KBM-7 (cell line): ENCODE results near the gene HSD17B10.
"Not testable (repeated sequence)": the region's sequence is repeated elsewhere in the genome, so short reads cannot be mapped to it uniquely, and the experiment has no call there.

Experiments used
- DNase-seq: peaks from one replicate; pipeline ENCODE4 v3.0.0-alpha.2; 2015
- in situ Hi-C: fragments of 300-500 bp; cut with MboI; formaldehyde crosslinking; loops from 2 replicates; pipeline ENCODE4 v1.14.3; 2020; ENCODE audit warnings: low sequenced_read_pairs, low pct_unique_long_range_greater_than_20kb, mixed read lengths

The HSD17B10 gene

DNA sequence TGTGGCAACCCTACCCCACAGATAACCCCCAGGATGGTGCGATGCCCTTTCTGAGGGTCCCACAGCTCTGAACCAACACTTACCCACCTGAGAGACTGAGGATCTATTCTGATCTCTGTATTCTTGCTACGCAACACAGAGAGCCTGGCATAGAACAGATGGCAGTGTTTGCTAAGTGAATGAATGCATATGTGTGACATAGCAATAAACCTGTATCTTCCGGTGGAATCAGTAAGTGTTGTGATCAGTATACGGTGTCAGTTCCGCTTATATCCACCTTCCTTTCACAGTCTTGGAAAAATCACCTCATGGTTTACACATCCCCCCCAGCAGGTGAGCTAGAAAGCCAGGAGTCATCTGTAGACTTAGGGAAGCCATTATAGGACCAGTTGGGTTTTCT lies 5.9 kb upstream of the HSD17B10 start:
- in situ Hi-C loops: loop anchor here (10.0 kb wide), 1 partner anchor 125 kb away; no protein-coding TSS in a partner anchor
- DNase-seq: no peak

DNA sequence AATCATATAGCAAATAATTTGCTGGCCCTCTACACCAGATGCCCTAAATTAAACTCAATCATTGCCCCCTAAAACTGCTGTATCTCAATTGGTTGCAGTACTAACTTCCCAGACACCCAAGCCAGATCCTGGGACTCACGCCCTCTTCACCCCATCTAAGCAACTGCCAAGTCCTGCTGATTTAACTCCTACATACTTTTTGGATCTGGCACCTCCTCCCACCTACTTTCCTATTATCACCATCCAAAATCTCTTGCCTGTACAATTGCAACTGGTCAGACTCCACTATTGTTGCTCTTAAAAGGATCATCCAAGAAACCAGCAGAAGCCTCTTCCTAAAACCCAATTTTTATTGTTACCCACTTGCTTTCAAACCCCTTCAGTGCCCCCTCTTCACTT lies 4.7 kb upstream of the HSD17B10 start:
- DNase-seq: no peak
- in situ Hi-C loops: no loop called here

DNA sequence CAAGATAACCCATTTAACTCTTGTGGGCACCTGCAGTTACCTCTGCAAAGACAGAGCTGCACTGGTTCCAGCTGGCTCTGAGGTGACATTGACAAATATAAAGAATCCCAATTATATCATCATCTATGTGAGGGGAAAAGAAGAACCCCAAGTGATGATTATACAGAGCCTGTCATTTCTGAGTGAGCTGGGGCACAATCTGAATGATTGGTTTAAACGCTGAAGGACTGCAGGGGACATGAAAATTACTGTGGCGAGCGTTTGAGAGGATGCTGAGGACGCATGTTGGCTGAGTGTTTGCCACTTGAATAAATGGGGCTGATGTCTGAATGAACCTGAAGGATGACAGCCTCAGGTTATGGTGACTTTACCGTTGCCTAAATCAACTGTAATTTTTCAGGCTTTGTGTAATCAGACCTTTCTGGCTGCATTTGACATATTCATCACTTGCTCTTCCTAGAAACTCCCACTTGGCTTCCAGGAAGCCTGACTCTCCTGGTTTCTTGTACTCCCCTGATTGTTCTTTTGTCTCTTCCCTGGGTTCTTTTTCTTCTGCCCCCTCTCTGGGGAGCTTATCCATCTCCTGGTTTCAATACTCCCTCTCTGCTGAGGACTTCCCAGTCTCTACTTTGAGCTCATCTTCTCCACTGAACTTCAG lies 4.1 kb upstream of the HSD17B10 start:
- in situ Hi-C loops: no loop called here
- DNase-seq: no peak

DNA sequence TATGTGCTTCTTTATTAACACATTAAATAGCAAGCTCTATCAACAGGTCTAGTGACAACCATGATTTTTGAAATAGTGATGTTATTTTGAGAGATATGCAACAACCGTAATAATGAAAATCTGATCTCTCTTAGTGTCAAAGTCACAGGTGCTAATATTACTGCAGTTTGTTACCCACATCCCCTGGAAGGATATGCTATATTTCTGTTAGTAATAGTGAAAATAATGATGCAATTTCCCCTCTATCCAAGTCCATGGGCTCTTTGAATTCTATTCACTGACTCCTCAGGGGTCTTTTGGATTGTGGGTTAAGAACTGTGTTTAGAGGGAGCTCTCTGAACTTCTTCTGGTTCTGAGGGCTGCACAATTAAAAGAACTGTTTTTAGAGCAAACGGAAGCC lies 3.0 kb upstream of the HSD17B10 start:
- DNase-seq: no peak
- in situ Hi-C loops: no loop called here

DNA sequence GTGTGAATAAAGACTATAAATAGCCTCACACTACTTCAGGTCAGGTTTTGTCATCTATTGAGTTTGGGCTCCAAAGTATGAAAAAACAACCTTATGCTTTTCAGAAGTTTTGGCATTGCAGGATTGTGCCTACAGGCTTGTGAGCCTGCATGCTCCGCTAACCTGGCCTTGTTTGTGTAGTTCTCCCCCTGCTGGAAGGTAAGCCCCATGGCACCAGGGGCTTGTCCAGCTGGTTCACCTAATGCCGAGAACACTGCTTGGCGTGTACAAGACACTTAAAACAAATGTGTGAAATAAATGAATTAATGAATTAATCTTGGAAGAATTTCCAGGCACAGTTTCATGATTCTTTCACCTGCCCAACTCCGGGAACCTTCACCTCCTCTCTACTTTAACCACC lies 1.8 kb upstream of the HSD17B10 start:
- DNase-seq: peak; percentile 83
- in situ Hi-C loops: no loop called here

DNA sequence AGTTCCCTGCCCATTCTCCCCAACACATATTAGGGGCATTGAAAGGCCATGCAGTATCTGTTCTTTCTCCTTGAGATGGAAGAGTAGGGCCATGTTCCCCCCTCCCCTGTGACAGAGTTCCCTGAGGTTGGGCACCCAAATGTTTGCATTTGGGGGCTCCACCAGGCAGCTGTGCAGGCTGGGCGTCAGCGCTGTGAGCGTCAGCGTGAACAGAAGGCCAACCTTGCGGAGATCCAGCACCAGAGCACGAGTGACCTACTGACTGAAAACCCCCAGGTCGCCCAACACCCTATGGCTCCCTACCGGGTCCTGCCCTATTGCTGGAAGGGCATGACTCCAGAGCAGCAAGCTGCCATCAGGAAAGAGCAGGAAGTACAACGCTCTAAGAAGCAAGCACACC lies 3.9 kb downstream of the HSD17B10 start:
- in situ Hi-C loops: no loop called here
- no peak for DNase-seq

DNA sequence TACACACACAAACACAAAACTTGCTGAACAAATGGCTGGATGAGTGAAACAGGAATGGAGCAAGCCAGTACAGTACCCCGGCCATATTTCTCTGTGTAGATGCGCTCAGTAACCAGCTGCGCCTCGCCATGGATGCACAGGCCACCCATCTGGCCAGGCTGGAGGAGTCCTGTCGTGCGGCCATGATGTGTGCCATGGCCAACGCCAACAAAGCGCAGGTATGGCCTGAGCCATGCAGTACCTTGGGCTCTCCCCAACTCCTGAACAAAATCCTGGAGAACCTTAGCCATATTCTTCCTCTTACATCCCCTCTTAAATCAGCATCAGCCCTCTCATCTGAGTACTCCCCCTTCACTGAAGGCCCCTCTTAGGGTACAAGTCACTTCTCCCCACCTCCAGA lies 4.4 kb downstream of the HSD17B10 start:
- DNase-seq: no peak
- in situ Hi-C loops: no loop called here

DNA sequence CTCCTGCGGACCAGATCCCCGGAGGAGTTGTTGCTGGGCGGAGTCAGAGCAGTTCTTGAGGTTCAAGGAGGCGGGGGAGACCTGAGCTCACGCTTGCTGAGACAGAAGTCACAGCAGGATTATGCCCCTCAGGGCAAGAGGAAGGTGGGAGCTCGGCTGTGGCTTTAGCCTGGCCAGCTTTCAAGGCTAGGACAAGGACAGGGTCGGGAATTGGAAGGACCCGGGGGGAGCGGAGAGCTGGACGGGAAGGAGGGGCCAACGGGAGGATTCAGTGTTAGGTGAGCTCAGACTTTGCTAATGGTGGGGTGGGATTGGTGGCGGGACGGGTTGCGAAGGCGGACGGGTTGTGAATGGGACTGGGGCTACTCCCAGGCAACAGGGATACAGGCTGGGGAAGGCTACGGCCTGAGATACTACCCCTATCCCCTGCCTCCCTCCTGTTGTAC lies 11.3 kb downstream of the HSD17B10 start, which contains the start of gene RIBC1:
TSS of gene RIBC1 (plus strand) at position 13 of the 446 bp plus-strand sequence. CDS start 3,404 bp downstream, outside the sequence.
- in situ Hi-C loops: no loop called here
- no peak for DNase-seq

- peak; percentile 99 for DNase-seq
- in situ Hi-C loops: no loop called here
Observed at GRCh38 chrX:53422086-53422860, 11.9 kb downstream of the HSD17B10 start, which contains the start of gene SMC1A. Gene SMC1A (minus strand): TSS chrX:53422654. CDS start chrX:53422600, 54 bp downstream.

DNA sequence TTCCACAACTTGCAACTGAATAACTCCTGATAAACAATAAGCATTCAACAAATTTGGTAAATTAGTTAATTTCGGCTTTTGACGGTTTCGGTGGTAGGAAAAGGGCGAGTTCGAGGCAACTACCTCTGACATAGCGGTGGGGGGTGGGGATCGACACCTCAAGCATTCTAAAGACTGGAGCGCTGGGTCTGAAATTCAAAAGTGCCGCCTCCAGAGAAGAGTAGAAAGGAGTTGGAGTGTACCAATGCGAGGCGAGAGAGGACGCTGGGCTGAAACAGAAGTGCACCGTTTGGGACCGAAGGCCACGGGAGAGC lies 12.4 kb downstream of the HSD17B10 start:
- DNase-seq: no peak
- in situ Hi-C loops: no loop called here

DNA sequence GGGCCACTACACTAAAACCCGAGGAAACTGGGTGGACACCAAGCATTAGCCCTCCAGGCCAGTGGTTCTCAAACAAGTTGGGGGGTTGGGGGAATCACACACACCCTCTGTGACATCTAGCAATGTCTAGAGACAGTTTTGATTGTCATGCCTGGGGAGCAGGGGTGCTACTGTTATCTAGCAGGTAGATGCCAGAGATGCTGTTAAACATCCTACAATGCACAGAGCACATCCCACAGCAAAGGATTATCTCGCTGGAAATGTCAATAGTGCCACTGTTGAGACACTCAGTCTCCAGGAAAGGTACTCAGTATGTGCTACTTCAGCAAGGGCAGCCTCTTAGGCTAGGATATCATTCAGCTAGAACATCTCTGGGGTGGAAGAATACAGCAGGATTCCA lies 13.0 kb downstream of the HSD17B10 start:
- no peak for DNase-seq
- in situ Hi-C loops: no loop called here

DNA sequence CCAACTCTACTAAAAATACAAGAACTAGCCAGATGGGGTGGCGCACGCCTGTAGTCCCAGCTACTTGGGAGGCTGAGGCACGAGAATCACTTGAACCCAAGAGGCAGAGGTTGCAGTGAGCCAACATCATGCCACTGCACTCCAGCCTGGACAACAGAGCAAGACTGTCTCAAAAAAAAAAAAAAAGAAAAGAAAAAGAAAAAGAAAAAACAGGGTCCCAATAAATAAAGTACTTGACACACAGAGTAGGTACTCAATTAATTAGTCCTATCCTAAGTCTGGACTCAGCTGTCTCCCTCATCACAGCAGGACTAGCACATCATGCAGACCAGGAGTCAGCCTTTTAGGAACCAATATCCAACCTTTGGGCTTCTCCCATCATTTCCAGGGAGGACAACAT lies 13.8 kb downstream of the HSD17B10 start:
- in situ Hi-C loops, DNase-seq: not testable (repeated sequence)

DNA sequence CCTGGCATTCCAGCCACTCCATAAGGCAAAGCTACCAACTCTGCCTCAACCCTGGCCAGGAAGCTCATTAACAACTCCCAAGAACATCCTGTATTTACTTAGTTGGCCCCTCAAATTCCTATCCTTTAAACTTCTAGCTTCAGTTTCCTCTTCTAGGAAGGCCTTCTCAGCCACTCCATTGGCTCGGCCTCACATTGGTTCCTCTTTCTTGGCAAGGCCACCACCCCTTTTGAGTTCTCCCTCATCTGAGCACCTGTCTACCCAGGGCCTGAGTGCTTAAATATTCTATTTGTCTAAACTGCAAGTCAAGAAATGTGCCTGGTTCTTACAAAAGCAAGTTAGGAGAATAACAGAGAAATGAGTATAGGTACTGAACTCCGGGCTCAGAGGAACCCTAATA lies 21.7 kb downstream of the HSD17B10 start:
- in situ Hi-C loops: no loop called here
- peak; percentile 69 for DNase-seq

DNA sequence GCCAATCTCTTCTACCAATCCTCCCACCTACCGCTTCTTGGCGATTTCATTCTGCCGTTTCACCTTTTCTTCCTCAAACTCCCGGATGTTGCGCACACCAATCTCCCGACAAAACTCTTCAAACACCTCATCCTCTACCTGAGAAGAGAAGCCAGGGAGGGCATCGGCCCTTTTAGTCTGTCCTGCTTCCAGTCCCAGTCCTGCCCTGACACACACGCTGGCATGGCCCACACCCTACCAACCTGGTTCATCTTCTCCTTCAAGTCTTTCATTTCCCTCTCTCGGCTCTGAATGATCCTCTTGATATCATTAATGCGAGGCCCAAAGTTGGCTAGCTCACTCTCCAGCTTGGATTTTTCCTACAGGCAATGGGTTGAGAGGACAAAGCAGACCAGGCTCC lies 30.6 kb downstream of the HSD17B10 start:
- in situ Hi-C loops: no loop called here
- no peak for DNase-seq

- in situ Hi-C loops: no loop called here
- DNase-seq: no peak
Observed at GRCh38 chrX:53398216-53398615, 36.0 kb downstream of the HSD17B10 start.

DNA sequence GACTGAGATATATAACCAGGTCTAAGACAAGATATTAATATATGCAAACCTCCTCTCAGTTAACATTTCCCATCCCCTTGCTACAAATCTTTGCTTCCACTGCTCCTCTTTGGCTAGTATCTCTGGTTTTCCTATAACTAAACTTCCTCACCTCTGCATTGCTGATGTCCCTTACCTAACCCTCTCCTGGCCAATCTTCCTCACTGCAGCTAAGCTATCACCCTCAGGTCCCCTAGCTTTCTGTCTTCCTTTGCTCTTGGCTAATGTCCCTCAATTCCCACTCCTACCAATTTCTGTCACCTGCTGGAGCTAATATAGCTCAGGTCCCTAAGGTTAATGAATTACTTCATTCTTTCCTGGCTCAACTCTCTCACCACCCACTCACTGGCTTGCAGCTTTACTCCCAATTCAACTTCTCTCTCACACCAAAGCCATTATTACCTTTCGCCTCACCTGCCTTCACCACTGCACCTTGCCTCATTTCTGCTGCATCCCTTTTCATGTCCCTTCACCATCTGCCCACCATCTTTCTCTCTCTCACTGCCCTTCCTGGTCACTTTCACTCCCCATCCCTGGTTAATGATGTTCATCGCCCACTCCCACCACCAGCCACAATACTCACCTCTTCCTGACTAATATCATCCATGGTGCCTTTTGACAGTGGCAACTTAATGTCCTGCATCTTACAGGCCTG lies 38.4 kb downstream of the HSD17B10 start:
- no peak for DNase-seq
- in situ Hi-C loops: no loop called here

GRCh38 chrX:53383376-53384076 lies 50.6 kb downstream of the HSD17B10 start:
- in situ Hi-C loops: no loop called here
- DNase-seq: no peak
